T-helper 2 cell treated with Interferon-gamma antibody and Interleukin-4, amounts not matched to agents 5 μg/mL and 100 μg/mL, for 36 hours (primary cell): Measurements from ENCODE around the gene CNDP1.

ENCODE experiments used
- DNase-seq: peaks from one replicate; pipeline ENCODE4 v3.0.0; 2021; ENCODE audit warnings: low spot score
- H3K27ac Mint-ChIP-seq: one replicate; pipeline ENCODE4 v1.8.0; 2021; ENCODE audit warnings: mild to moderate bottlenecking, mixed read lengths
- H3K27me3 Mint-ChIP-seq: one replicate; pipeline ENCODE4 v1.8.0; 2021; ENCODE audit warnings: low read depth, mixed read lengths
- H3K36me3 Mint-ChIP-seq: one replicate; pipeline ENCODE4 v1.8.0; 2021; ENCODE audit warnings: low read depth, mixed read lengths
- H3K4me1 Mint-ChIP-seq: one replicate; pipeline ENCODE4 v1.8.0; 2021; ENCODE audit warnings: low read depth, mixed read lengths
- H3K4me3 Mint-ChIP-seq: one replicate; pipeline ENCODE4 v1.8.0; 2022; ENCODE audit warnings: mild to moderate bottlenecking, moderate library complexity, mixed read lengths
- H3K9me3 Mint-ChIP-seq: one replicate; pipeline ENCODE4 v1.8.0; 2021; ENCODE audit warnings: mixed read lengths

CNDP1 gene

GRCh38 chr18:74610860-74611259 lies 76.6 kb downstream of the CNDP1 start:
- peaks cover 12% of the 10 kb centered on the region for H3K4me1 Mint-ChIP-seq
- no peak overlapping the region for H3K4me3 Mint-ChIP-seq
- H3K27ac Mint-ChIP-seq, result no peak overlapping the region
- no peak for DNase-seq
- no peaks in the 10 kb centered on the region for H3K36me3 Mint-ChIP-seq
- H3K9me3 Mint-ChIP-seq, result no peaks in the 10 kb centered on the region
- H3K27me3 Mint-ChIP-seq, result no peaks in the 10 kb centered on the region

DNA sequence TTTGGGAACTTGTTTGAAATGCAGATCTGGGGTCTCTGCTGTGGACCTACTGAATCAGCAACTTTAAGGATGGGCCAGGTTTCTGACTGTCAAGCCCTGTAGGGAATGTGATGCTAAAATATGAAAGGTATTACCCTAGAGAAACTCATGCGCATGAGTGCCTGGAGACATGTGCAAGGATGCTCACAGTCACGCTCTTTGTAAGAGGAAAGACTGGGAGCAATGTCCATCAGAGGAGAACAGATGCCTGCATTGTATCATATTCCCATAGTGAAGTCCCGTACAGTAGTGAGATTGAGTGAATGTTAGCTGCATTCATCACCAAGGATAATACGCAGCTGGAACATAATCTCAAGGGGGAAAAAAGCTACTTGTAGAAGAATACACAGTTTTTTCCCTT lies 77.5 kb downstream of the CNDP1 start:
- no peaks in the 10 kb centered on the region for H3K36me3 Mint-ChIP-seq
- DNase-seq, result no peak
- H3K4me3 Mint-ChIP-seq, result no peak overlapping the region
- H3K27ac Mint-ChIP-seq, result no peak overlapping the region
- no peaks in the 10 kb centered on the region for H3K27me3 Mint-ChIP-seq
- peaks cover 12% of the 10 kb centered on the region for H3K4me1 Mint-ChIP-seq
- no peaks in the 10 kb centered on the region for H3K9me3 Mint-ChIP-seq

DNA sequence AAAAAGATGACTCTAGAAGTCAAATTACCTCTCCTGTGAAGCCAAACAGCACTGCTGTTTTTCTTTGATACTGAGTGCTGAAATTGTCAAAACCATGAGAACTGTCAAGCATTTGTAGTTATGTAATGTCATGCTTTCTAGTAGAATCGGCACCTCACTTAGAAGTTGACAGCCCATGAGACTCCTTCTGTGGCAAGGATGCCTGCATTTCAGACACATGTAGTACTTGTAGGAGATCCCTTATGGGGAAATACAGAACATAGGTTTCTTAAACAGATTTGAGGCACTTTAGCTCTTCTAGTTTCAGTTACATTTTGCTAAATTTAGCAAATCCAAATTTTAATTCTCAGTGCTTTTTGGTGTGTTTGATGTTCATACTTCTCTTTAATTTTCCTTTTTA lies 79.1 kb downstream of the CNDP1 start:
- H3K36me3 Mint-ChIP-seq, result no peaks in the 10 kb centered on the region
- peaks cover 12% of the 10 kb centered on the region for H3K4me1 Mint-ChIP-seq
- no peaks in the 10 kb centered on the region for H3K9me3 Mint-ChIP-seq
- H3K27me3 Mint-ChIP-seq, result no peaks in the 10 kb centered on the region
- H3K27ac Mint-ChIP-seq, result no peak overlapping the region
- DNase-seq, result no peak
- H3K4me3 Mint-ChIP-seq, result no peak overlapping the region

- Mint-ChIP-seq H3K36me3 (no peaks in the 10 kb centered on the region), H3K4me1 (peaks cover 6% of the 10 kb centered on the region), H3K27me3 (no peaks in the 10 kb centered on the region), H3K4me3 (no peak overlapping the region), H3K27ac (no peak overlapping the region), H3K9me3 (no peaks in the 10 kb centered on the region)
- DNase-seq, result no peak
Measured at GRCh38 chr18:74616494-74616893, 82.2 kb downstream of the CNDP1 start.

DNA sequence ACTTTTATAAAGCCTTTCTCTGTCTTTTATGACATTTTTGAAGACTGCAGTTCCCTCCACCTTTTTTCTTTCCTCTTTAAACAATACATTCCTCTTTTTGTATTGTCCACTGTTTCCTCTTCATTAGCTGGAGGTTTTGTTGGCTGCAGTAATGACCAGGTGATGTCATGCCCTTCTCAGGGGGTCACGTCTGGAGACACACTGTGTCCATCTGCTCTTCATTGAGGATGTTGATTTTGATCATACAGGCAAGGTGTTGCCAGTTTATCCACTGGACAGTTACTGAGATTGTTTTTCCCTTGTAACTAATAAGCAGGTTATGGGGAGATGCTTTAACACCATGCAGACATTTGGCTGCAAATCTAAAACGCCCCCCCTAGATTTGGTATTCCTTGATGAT lies 83.2 kb downstream of the CNDP1 start:
- Mint-ChIP-seq H3K4me3 (no peak overlapping the region), H3K4me1 (peaks cover 6% of the 10 kb centered on the region), H3K9me3 (no peaks in the 10 kb centered on the region), H3K27ac (no peak overlapping the region), H3K36me3 (no peaks in the 10 kb centered on the region), H3K27me3 (no peaks in the 10 kb centered on the region)
- DNase-seq, result no peak

DNA sequence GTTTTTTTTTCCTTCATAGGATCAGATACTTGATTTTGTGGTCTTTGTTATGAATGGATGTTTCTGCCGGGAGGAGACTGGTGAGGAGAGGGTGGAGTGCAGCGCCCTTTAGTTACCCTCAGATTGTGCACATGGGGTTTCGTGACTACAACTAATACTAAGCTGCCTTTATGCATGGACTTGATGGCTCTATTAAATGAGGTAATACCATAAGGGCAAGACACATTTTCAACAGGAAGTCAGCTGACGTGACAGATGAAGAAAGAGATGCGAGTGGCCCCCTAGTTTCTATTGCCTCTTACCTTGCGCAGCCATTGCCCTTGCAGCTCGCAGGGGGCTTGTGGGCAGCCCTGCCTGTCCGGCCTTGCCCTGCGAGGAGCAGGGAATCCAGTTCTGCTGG lies 87.8 kb downstream of the CNDP1 start:
- no peak for DNase-seq
- no peaks in the 10 kb centered on the region for H3K27me3 Mint-ChIP-seq
- H3K36me3 Mint-ChIP-seq, result no peaks in the 10 kb centered on the region
- no peaks in the 10 kb centered on the region for H3K9me3 Mint-ChIP-seq
- H3K4me1 Mint-ChIP-seq, result peaks cover under 1% of the 10 kb centered on the region
- no peak overlapping the region for H3K4me3 Mint-ChIP-seq
- no peak overlapping the region for H3K27ac Mint-ChIP-seq

GRCh38 chr18:74623047-74623816 lies 88.9 kb downstream of the CNDP1 start:
- no peaks in the 10 kb centered on the region for H3K9me3 Mint-ChIP-seq
- no peak overlapping the region for H3K4me3 Mint-ChIP-seq
- peaks cover 7% of the 10 kb centered on the region for H3K4me1 Mint-ChIP-seq
- no peaks in the 10 kb centered on the region for H3K36me3 Mint-ChIP-seq
- H3K27me3 Mint-ChIP-seq, result no peaks in the 10 kb centered on the region
- H3K27ac Mint-ChIP-seq, result no peak overlapping the region
- DNase-seq, result no peak

DNA sequence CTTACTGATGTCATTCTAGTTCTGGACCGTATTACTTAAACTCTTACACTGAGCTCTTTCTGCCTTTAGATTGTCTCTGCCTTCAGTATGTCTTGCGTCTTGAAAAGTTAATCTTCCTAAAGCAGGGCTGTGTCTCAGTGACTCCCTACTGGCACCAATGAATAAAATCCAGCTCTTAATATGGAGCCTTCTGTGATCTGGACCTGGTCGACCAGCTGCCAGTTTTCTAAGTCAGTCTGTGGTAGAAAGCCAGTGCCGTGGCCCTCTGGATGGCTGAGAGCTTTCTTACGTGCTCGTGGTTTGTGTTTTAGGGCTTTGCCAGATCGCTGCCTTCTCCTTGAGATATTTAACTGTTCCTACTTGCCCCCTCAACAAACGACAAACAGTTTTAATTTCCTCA lies 90.2 kb downstream of the CNDP1 start:
- Mint-ChIP-seq H3K27me3 (no peaks in the 10 kb centered on the region), H3K4me3 (no peak overlapping the region), H3K27ac (no peak overlapping the region), H3K9me3 (no peaks in the 10 kb centered on the region), H3K4me1 (peaks cover 9% of the 10 kb centered on the region), H3K36me3 (no peaks in the 10 kb centered on the region)
- DNase-seq, result no peak

GRCh38 chr18:74625157-74625556 lies 90.9 kb downstream of the CNDP1 start:
- no peaks in the 10 kb centered on the region for H3K27me3 Mint-ChIP-seq
- no peak overlapping the region for H3K27ac Mint-ChIP-seq
- no peaks in the 10 kb centered on the region for H3K9me3 Mint-ChIP-seq
- no peak overlapping the region for H3K4me3 Mint-ChIP-seq
- H3K4me1 Mint-ChIP-seq, result peaks cover 9% of the 10 kb centered on the region
- no peak for DNase-seq
- no peaks in the 10 kb centered on the region for H3K36me3 Mint-ChIP-seq

- H3K27ac Mint-ChIP-seq, result no peak overlapping the region
- H3K27me3 Mint-ChIP-seq, result no peaks in the 10 kb centered on the region
Measured at GRCh38 chr18:74626049-74626874, 92.0 kb downstream of the CNDP1 start.

DNA sequence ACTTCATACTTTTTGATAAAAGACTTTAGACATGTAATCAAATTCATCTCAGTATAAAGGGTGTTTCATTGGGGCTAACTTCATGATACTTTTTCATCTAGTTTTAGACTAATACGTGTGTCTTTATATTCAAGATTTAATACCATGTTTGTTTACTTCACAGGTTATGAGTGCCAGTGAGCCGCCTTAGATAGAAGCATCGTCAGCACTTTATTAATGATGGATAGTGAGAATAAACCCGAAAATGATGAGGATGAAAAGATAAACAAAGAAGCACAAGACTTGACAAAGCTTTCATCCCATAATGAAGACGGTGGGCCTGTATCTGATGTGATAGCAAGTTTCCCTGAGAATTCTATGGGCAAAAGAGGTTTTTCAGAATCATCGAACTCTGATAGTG lies 96.5 kb downstream of the CNDP1 start:
- H3K27me3 Mint-ChIP-seq, result no peaks in the 10 kb centered on the region
- no peak for DNase-seq
- H3K4me3 Mint-ChIP-seq, result peak overlapping the region; percentile 85
- peaks cover 33% of the 10 kb centered on the region for H3K36me3 Mint-ChIP-seq
- peaks cover 40% of the 10 kb centered on the region for H3K4me1 Mint-ChIP-seq
- no peaks in the 10 kb centered on the region for H3K9me3 Mint-ChIP-seq
- peak overlapping the region; percentile 56 for H3K27ac Mint-ChIP-seq

More at GRCh38 chr18:74626049-74626874, 92.0 kb downstream of the CNDP1 start:
- peaks cover 4% of the 10 kb centered on the region for H3K36me3 Mint-ChIP-seq
- no peak overlapping the region for H3K4me3 Mint-ChIP-seq
- H3K4me1 Mint-ChIP-seq, result peaks cover 19% of the 10 kb centered on the region
- no peaks in the 10 kb centered on the region for H3K9me3 Mint-ChIP-seq
- DNase-seq, result no peak

DNA sequence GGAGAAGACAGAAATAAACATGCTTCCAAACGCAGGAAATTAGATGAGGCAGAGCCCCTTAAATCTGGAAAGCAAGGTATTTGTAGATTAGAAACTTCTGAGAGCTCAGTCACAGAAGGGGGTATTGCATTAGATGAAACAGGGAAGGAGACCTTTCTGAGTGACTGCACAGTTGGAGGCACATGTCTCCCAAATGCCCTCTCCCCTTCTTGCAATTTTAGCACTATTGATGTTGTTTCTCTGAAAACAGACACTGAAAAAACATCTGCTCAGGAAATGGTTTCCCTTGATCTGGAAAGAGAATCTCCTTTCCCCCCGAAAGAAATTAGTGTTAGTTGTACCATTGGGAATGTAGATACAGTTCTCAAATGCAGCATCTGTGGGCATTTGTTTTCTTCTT lies 96.9 kb downstream of the CNDP1 start:
- H3K27me3 Mint-ChIP-seq, result no peaks in the 10 kb centered on the region
- peak overlapping the region; percentile 85 for H3K4me3 Mint-ChIP-seq
- DNase-seq, result no peak
- H3K36me3 Mint-ChIP-seq, result peaks cover 33% of the 10 kb centered on the region
- H3K9me3 Mint-ChIP-seq, result no peaks in the 10 kb centered on the region
- H3K27ac Mint-ChIP-seq, result peak overlapping the region; percentile 92
- peaks cover 40% of the 10 kb centered on the region for H3K4me1 Mint-ChIP-seq

DNA sequence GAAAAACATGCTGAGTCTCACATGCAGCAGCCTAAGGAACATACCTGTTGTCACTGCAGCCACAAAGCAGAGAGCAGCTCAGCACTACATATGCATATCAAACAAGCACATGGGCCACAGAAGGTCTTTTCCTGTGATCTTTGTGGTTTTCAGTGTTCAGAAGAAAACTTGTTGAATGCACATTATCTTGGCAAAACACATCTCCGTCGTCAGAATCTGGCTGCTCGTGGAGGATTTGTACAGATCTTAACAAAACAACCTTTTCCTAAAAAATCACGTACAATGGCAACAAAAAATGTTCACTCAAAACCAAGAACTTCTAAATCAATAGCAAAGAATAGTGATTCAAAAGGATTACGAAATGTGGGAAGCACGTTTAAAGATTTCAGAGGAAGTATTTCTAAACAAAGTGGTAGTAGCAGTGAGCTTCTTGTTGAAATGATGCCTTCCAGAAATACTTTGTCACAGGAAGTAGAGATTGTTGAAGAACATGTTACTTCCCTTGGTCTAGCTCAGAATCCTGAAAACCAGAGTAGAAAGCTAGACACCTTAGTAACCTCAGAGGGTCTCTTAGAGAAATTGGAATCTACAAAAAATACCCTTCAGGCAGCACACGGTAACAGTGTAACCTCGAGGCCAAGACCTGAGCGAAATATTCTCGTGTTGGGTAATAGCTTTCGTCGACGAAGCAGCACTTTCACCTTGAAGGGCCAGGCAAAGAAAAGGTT lies 97.5 kb downstream of the CNDP1 start:
- Mint-ChIP-seq H3K36me3 (peaks cover 33% of the 10 kb centered on the region), H3K27me3 (no peaks in the 10 kb centered on the region), H3K9me3 (no peaks in the 10 kb centered on the region), H3K27ac (peak overlapping the region; percentile 92), H3K4me1 (peaks cover 40% of the 10 kb centered on the region), H3K4me3 (peak overlapping the region; percentile 85)
- no peak for DNase-seq

DNA sequence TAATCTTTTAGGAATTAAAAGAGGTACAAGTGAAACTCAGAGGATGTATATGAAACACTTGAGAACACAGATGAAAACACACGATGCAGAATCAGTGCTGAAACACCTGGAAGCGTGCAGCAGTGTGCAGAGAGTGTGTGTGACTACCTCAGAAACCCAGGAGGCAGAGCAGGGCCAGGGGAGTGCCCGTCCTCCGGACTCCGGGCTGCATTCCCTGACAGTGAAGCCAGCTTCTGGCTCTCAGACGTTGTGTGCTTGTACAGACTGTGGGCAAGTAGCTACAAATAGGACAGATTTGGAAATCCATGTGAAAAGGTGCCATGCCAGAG lies 98.0 kb downstream of the CNDP1 start:
- Mint-ChIP-seq H3K27ac (peak overlapping the region; percentile 92), H3K4me1 (peaks cover 38% of the 10 kb centered on the region), H3K27me3 (no peaks in the 10 kb centered on the region), H3K36me3 (peaks cover 33% of the 10 kb centered on the region), H3K9me3 (no peaks in the 10 kb centered on the region), H3K4me3 (peak overlapping the region; percentile 85)
- no peak for DNase-seq
